ENCODE data around the gene AZU1.

AZU1 gene

DNA sequence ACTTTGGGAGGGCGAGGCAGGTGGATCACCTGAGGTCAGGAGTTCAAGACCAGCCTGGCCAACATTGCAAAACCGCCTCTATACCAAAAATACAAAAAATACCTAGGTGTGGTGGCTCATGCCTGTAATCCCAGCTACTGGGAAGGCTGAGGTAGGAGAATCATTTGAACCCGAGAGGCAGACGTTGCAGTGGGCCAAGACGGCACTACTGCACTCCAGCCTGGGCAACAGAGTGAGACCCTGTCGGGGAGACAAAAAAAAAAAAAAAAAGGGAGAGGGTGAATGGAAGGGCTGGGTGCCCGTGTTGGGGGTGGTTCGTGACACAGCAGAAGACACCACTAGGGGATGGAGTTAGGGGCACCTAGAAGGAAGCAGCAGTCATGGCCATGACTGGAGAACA is 42.7 kb downstream of the AZU1 start:
- H3K27ac ChIP-seq (ENCODE audit: poor library complexity, severe bottlenecking): no peak overlapping the region
- no peak for ATAC-seq (ENCODE audit: low read depth)
- no peaks in the 10 kb centered on the region for H3K9me3 ChIP-seq (ENCODE audit: severe bottlenecking)
- DNase-seq (ENCODE audit: low spot score): no peak
- TF ChIP-seq, protein P1, sequence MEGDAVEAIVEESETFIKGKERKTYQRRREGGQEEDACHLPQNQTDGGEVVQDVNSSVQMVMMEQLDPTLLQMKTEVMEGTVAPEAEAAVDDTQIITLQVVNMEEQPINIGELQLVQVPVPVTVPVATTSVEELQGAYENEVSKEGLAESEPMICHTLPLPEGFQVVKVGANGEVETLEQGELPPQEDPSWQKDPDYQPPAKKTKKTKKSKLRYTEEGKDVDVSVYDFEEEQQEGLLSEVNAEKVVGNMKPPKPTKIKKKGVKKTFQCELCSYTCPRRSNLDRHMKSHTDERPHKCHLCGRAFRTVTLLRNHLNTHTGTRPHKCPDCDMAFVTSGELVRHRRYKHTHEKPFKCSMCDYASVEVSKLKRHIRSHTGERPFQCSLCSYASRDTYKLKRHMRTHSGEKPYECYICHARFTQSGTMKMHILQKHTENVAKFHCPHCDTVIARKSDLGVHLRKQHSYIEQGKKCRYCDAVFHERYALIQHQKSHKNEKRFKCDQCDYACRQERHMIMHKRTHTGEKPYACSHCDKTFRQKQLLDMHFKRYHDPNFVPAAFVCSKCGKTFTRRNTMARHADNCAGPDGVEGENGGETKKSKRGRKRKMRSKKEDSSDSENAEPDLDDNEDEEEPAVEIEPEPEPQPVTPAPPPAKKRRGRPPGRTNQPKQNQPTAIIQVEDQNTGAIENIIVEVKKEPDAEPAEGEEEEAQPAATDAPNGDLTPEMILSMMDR (IDR thresholded peaks at IDR 0.05; ENCODE audit: poor library complexity, severe bottlenecking): no peak
- peaks cover 17% of the 10 kb centered on the region for H3K4me1 ChIP-seq (ENCODE audit: insufficient read depth, poor library complexity, severe bottlenecking)
- no peak overlapping the region for H3K4me3 ChIP-seq (ENCODE audit: severe bottlenecking)
- peaks cover 23% of the 10 kb centered on the region for H3K36me3 ChIP-seq (ENCODE audit: low read depth)
- no peaks in the 10 kb centered on the region for H3K27me3 ChIP-seq (ENCODE audit: insufficient read depth, poor library complexity, severe bottlenecking)

DNA sequence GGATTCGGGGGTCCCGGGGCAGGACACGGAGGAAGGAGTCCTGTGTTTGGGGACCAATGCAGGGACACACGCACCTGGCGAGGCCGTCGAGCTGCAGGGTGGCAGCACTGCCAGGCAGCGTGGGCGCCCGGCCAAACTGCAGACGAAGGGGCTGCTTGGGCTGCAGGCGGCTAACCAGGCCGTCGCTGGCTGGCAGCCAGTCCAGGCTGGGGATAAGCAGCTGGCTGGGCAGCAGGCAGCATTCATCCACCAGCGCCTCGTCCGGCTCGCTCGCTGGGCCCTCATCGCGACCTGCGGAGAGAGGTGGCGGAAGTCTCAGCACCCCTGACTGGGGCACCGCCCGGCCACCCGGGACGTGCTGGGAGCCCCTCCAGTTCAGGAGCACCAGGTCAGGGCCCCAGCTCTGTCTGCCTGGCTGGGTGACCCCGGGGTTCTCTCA is 43.3 kb downstream of the AZU1 start:
- no peak for DNase-seq (ENCODE audit: low spot score)
- no peak overlapping the region for H3K27ac ChIP-seq (ENCODE audit: poor library complexity, severe bottlenecking)
- peaks cover 23% of the 10 kb centered on the region for H3K36me3 ChIP-seq (ENCODE audit: low read depth)
- TF ChIP-seq, protein P1 (IDR thresholded peaks at IDR 0.05; ENCODE audit: poor library complexity, severe bottlenecking): no peak
- H3K27me3 ChIP-seq (ENCODE audit: insufficient read depth, poor library complexity, severe bottlenecking): no peaks in the 10 kb centered on the region
- no peak for ATAC-seq (ENCODE audit: low read depth)
- H3K4me3 ChIP-seq (ENCODE audit: severe bottlenecking): no peak overlapping the region
- peaks cover 17% of the 10 kb centered on the region for H3K4me1 ChIP-seq (ENCODE audit: insufficient read depth, poor library complexity, severe bottlenecking)
- H3K9me3 ChIP-seq (ENCODE audit: severe bottlenecking): no peaks in the 10 kb centered on the region

DNA sequence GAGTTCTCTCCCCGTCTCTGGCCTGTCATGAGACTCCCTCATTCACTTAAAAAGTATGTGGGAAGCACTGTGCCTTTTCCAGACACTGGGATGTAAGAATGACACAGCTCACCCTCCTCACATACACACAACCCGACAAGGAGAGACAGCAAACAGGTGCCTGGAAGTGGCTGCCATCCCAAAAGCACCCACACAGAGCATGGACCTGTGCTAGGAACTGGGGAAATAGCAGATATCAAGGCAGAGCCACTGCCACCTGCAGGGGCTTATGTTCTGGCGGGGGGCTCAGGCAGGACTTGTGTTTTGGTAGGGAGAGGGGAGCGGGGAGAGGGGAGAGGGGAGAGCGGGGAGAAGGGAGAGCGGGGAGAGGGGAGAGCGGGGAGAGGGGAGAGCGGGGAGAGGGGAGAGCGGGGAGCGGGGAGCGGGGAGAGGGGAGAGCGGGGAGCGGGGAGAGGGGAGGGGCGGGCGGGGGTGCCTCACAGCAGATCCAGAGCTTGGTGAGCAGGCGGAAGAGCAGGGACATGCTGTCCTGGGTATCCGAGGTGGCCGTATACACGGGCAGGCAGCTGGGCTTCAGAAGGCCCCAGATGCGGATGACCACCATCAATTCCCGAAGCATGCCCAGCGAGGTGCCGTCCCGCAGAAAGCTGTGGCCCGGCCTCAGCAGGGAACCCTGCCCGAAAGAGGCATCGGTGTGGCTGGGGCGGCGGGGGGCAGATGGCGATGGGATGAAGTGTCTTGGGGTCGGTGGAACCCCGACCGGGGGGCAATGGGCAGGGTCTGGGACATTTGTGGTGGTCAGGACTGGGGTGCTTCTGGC is 44.0 kb downstream of the AZU1 start:
- TF ChIP-seq, protein P1 (IDR thresholded peaks at IDR 0.05; ENCODE audit: poor library complexity, severe bottlenecking): no peak
- H3K4me3 ChIP-seq (ENCODE audit: severe bottlenecking): no peak overlapping the region
- peak overlapping the region; percentile 91 for H3K27ac ChIP-seq (ENCODE audit: poor library complexity, severe bottlenecking)
- no peaks in the 10 kb centered on the region for H3K9me3 ChIP-seq (ENCODE audit: severe bottlenecking)
- no peak for ATAC-seq (ENCODE audit: low read depth)
- H3K27me3 ChIP-seq (ENCODE audit: insufficient read depth, poor library complexity, severe bottlenecking): no peaks in the 10 kb centered on the region
- DNase-seq (ENCODE audit: low spot score): no peak
- H3K4me1 ChIP-seq (ENCODE audit: insufficient read depth, poor library complexity, severe bottlenecking): peaks cover 17% of the 10 kb centered on the region
- H3K36me3 ChIP-seq (ENCODE audit: low read depth): peaks cover 23% of the 10 kb centered on the region

DNA sequence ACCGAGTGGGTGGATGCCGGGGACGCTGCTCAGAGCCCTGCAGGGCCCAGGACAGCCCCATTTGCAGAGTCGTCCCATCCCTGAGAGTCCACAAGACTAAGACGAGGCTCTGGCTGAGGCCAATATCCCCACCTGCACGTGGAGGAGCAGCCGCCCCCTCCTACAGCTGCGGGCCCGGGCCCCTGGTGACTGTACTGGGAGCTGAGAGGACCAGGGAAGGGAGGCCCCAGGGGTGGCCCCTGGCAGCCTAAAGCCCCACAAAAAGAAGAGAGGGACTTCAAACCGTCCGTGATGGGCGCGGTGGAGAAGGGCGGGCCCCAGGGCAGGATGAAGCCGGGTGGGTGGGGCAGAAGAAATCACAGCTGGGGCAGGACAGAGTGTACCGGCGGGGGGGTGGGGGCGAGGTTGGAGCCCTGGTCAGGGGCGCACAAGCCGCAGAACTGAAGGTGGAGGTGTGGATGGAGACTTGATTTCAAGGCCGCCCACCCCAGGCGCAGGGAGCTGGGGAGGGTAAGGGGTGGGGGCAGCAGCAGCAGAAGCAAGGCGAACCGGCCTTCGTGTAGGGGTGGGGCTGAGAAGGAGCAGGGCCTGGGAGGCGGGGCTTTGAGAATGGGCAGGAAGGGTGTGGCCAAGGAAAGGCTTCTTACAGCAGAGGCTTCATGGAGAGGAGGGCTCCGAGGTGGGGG is 44.8 kb downstream of the AZU1 start:
- H3K27me3 ChIP-seq (ENCODE audit: insufficient read depth, poor library complexity, severe bottlenecking): no peaks in the 10 kb centered on the region
- peaks cover 23% of the 10 kb centered on the region for H3K36me3 ChIP-seq (ENCODE audit: low read depth)
- no peak overlapping the region for H3K4me3 ChIP-seq (ENCODE audit: severe bottlenecking)
- DNase-seq (ENCODE audit: low spot score) (peak; percentile 94), ATAC-seq (ENCODE audit: low read depth) (peak; percentile 79)
- TF ChIP-seq, protein P1 (IDR thresholded peaks at IDR 0.05; ENCODE audit: poor library complexity, severe bottlenecking): no peak
- peaks cover 17% of the 10 kb centered on the region for H3K4me1 ChIP-seq (ENCODE audit: insufficient read depth, poor library complexity, severe bottlenecking)
- no peaks in the 10 kb centered on the region for H3K9me3 ChIP-seq (ENCODE audit: severe bottlenecking)
- H3K27ac ChIP-seq (ENCODE audit: poor library complexity, severe bottlenecking): peak overlapping the region; percentile 91

Measured in RWPE2 (cell line).